ENCODE data around the gene GLB1L2.

GRCh38 chr11:134374891-134375550 lies 43.2 kb downstream of the GLB1L2 start:
- TF ChIP-seq CTCF (IDR thresholded peaks at IDR 0.05), result no peak
- no peak for TF ChIP-seq POLR2A (IDR thresholded peaks at IDR 0.05; ENCODE audit: low read depth)
- no peak for TF ChIP-seq EP300 (IDR thresholded peaks at IDR 0.05)
- no peak for TF ChIP-seq POLR2AphosphoS5 (IDR thresholded peaks at IDR 0.05)

All from esophagus muscularis mucosa (tissue), 4 donors.